OCI-LY7 (cell line): ENCODE measurements around the gene ARHGAP19. TPM values are rescaled to one million over a fixed set of nuclear protein-coding genes. Genes with fewer than 3 reads are reported as not detected.

Experiments used
- BruUV-seq: library from RNA; stranded (reverse); fragments of 400-500 nt; replicated peaks from 2 replicates; lab custom pipeline; 2021; lab: Mats Ljungman, UMichigan
- CTCF ChIA-PET: fragments of 300-600 bp; sonication (Branson Sonifier 250); formaldehyde crosslinking; loops from one replicate; lab custom pipeline; 2022; ENCODE audit warnings: antibody characterized with exemption; ENCODE audit not compliant: unreplicated experiment; lab: Charles Lee
- POLR2A ChIA-PET: fragments of 300-600 bp; sonication (Branson Sonifier 250); formaldehyde crosslinking; loops from one replicate; lab custom pipeline; 2022; ENCODE audit warnings: antibody characterized with exemption; lab: Charles Lee
- DNase-seq: peaks from one replicate; pipeline ENCODE4 v3.0.0-alpha.2; 2015; ENCODE audit warnings: low spot score
- H2AFZ ChIP-seq: fragments of 200-600 bp; sonication (generic), shearing (Covaris generic); 2 replicates; pipeline ENCODE4 v1.6.1; 2014; ENCODE audit warnings: mild to moderate bottlenecking, antibody characterized with exemption, low read length, moderate library complexity
- H3K27ac ChIP-seq: fragments of 200-600 bp; sonication (generic); 2 replicates; pipeline ENCODE4 v1.5.1; 2014; ENCODE audit warnings: mixed run types, low read depth, mild to moderate bottlenecking, moderate library complexity, low read length, inconsistent platforms; ENCODE audit not compliant: poor library complexity, severe bottlenecking
- H3K36me3 ChIP-seq: fragments of 200-600 bp; sonication (generic); 2 replicates; pipeline ENCODE4 v1.6.1; 2014; ENCODE audit warnings: mild to moderate bottlenecking, antibody characterized with exemption, low read length, moderate library complexity, mixed read lengths; ENCODE audit not compliant: insufficient read depth
- H3K4me1 ChIP-seq: fragments of 200-600 bp; sonication (generic); 2 replicates; pipeline ENCODE4 v1.5.1; 2014; ENCODE audit warnings: mild to moderate bottlenecking, low read length; ENCODE audit not compliant: insufficient read depth, poor library complexity, severe bottlenecking
- H3K4me2 ChIP-seq: fragments of 200-600 bp; sonication (generic); 2 replicates; pipeline ENCODE4 v1.6.1; 2014; ENCODE audit warnings: mild to moderate bottlenecking, low read length
- H3K4me3 ChIP-seq: fragments of 200-600 bp; sonication (generic); 2 replicates; pipeline ENCODE4 v1.5.1; 2014; ENCODE audit warnings: mild to moderate bottlenecking, low read depth, low read length; ENCODE audit not compliant: poor library complexity, severe bottlenecking
- H3K79me2 ChIP-seq: fragments of 200-600 bp; sonication (generic); 2 replicates; pipeline ENCODE4 v1.6.1; 2016; ENCODE audit warnings: low read depth, mild to moderate bottlenecking, low read length, moderate library complexity, mixed read lengths; ENCODE audit not compliant: insufficient read depth
- H3K9me2 ChIP-seq: fragments of 200-600 bp; sonication (generic); 2 replicates; pipeline ENCODE4 v1.6.1; 2016; ENCODE audit warnings: mild to moderate bottlenecking, low read length, mixed read lengths; ENCODE audit not compliant: insufficient read depth
- H3K9me3 ChIP-seq: fragments of 200-600 bp; sonication (generic); 2 replicates; pipeline ENCODE4 v1.6.1; 2014; ENCODE audit warnings: mild to moderate bottlenecking, mixed run types, low read length, mixed read lengths
- H4K20me1 ChIP-seq: fragments of 200-600 bp; sonication (generic); 2 replicates; pipeline ENCODE4 v1.6.1; 2014; ENCODE audit warnings: mild to moderate bottlenecking, antibody characterized with exemption, low read length, moderate library complexity, mixed read lengths; ENCODE audit not compliant: insufficient read depth
- CTCF ChIP-seq: fragments of 200-600 bp; sonication (generic); conservative IDR thresholded peaks from 2 replicates; pipeline ENCODE4 v1.5.1; 2014; ENCODE audit warnings: mild to moderate bottlenecking, antibody characterized with exemption, low read length, moderate library complexity, mixed read lengths
- EZH2phosphoT487 ChIP-seq: fragments of 200-600 bp; sonication (generic); IDR thresholded peaks from 2 replicates; pipeline ENCODE4 v1.6.1; 2018; ENCODE audit warnings: low read depth, borderline replicate concordance, mild to moderate bottlenecking, mixed run types, antibody characterized with exemption, low read length, moderate library complexity, mixed read lengths
- intact Hi-C: fragments of 100-400 bp; cut with micrococcal nuclease; formaldehyde crosslinking; loops from one replicate; pipeline ENCODE4 v1.10.0; 2022; ENCODE audit not compliant: unreplicated experiment
- total RNA-seq, 2 experiments: library from RNA; depleted of rRNA in 1 of 2; stranded (reverse); fragments of >200 nt in 1 of 2; shearing (Covaris generic) in 1 of 2; gene quantifications; 2 replicates each; pipeline ENCODE4 v1.2.3, GENCODE V29; 2014 to 2022

ARHGAP19 gene
- total RNA-seq, 2 experiments from 2014 or later: 34.1 to 60.5 TPM

GRCh38 chr10:97254694-97255093, 37.7 kb downstream of the ARHGAP19 start:
- POLR2A ChIA-PET: interaction anchor here (0.7 kb wide), 1 partner anchor 106 kb away, joined by 3 read pairs; no protein-coding TSS in a partner anchor
- H3K4me1 ChIP-seq: peaks cover 4% of the 10 kb centered on the region
- no peaks in the 10 kb centered on the region for H3K79me2 ChIP-seq
- H4K20me1 ChIP-seq: no peaks in the 10 kb centered on the region
- H3K9me3 ChIP-seq: no peaks in the 10 kb centered on the region
- H3K4me3 ChIP-seq: no peak overlapping the region
- BruUV-seq: no TSS peak
- H3K36me3 ChIP-seq: peaks cover 77% of the 10 kb centered on the region
- no peaks in the 10 kb centered on the region for H3K9me2 ChIP-seq
- H3K27ac ChIP-seq: no peak overlapping the region
- intact Hi-C loops: no loop called here
- TF ChIP-seq CTCF (no peak), EZH2phosphoT487 (no peak)
- DNase-seq: no peak
- CTCF ChIA-PET: no interaction called here
- H3K4me2 ChIP-seq: no peak overlapping the region
- no peak overlapping the region for H2AFZ ChIP-seq

- no peak overlapping the region for H3K4me2 ChIP-seq
- POLR2A ChIA-PET: interaction anchor here (0.7 kb wide), 1 partner anchor 347 kb away, joined by 3 read pairs; no protein-coding TSS in a partner anchor
- no peak overlapping the region for H3K4me3 ChIP-seq
- no peak overlapping the region for H2AFZ ChIP-seq
- H3K27ac ChIP-seq: no peak overlapping the region
- intact Hi-C loops: no loop called here
- DNase-seq: no peak
- CTCF ChIA-PET: no interaction called here
- peaks cover 76% of the 10 kb centered on the region for H3K36me3 ChIP-seq
- H3K9me2 ChIP-seq: no peaks in the 10 kb centered on the region
- no TSS peak for BruUV-seq
- H4K20me1 ChIP-seq: no peaks in the 10 kb centered on the region
- TF ChIP-seq CTCF: no peak
- no peak for TF ChIP-seq EZH2phosphoT487
- H3K4me1 ChIP-seq: peaks cover 4% of the 10 kb centered on the region
- no peaks in the 10 kb centered on the region for H3K9me3 ChIP-seq
- H3K79me2 ChIP-seq: no peaks in the 10 kb centered on the region
Measured at GRCh38 chr10:97250952-97251351, 41.5 kb downstream of the ARHGAP19 start.

GRCh38 chr10:97243836-97244235, 48.6 kb downstream of the ARHGAP19 start:
- Histone ChIP-seq H3K36me3 (peaks cover 73% of the 10 kb centered on the region), H3K9me3 (no peaks in the 10 kb centered on the region), H3K9me2 (no peaks in the 10 kb centered on the region), H3K27ac (no peak overlapping the region), H3K4me1 (no peaks in the 10 kb centered on the region), H2AFZ (no peak overlapping the region), H4K20me1 (no peaks in the 10 kb centered on the region), H3K79me2 (no peaks in the 10 kb centered on the region), H3K4me2 (no peak overlapping the region), H3K4me3 (no peak overlapping the region)
- TF ChIP-seq CTCF: no peak
- TF ChIP-seq EZH2phosphoT487: no peak
- intact Hi-C loops: no loop called here
- DNase-seq: no peak
- CTCF ChIA-PET: no interaction called here
- POLR2A ChIA-PET: no interaction called here
- BruUV-seq: no TSS peak
